ENCODE data around the gene TBKBP1.
A peak's percentile ranks its signal among the peaks of the same experiment; 100 is the strongest.

DNA sequence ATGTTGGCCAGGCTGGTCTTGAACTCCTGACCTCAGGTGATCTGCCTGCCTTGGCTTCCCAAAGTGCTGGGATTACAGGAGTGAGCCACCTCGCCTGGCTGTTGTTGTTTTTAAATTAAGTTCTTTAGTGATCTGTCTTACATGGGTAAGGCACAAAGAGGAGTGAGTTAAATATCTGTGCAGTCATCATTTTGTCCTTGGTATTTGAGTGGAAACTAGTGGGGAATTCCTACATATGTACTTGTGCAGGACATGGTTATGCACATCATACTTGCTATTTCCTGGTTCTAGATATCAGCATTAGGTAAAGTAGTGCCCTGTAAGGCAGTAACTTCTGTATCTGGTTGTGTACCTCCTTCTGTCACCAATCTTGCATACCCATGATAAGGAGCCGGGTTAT lies 40.5 kb upstream of the TBKBP1 start:
- TF ChIP-seq, protein P1, sequence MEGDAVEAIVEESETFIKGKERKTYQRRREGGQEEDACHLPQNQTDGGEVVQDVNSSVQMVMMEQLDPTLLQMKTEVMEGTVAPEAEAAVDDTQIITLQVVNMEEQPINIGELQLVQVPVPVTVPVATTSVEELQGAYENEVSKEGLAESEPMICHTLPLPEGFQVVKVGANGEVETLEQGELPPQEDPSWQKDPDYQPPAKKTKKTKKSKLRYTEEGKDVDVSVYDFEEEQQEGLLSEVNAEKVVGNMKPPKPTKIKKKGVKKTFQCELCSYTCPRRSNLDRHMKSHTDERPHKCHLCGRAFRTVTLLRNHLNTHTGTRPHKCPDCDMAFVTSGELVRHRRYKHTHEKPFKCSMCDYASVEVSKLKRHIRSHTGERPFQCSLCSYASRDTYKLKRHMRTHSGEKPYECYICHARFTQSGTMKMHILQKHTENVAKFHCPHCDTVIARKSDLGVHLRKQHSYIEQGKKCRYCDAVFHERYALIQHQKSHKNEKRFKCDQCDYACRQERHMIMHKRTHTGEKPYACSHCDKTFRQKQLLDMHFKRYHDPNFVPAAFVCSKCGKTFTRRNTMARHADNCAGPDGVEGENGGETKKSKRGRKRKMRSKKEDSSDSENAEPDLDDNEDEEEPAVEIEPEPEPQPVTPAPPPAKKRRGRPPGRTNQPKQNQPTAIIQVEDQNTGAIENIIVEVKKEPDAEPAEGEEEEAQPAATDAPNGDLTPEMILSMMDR (IDR thresholded peaks at IDR 0.05): no peak
- TF ChIP-seq EHMT2 (IDR thresholded peaks at IDR 0.05; ENCODE audit: low read depth): no peak
- TF ChIP-seq NR3C1 (IDR thresholded peaks at IDR 0.05): no peak
- no peak for TF ChIP-seq POLR2AphosphoS2 (conservative IDR thresholded peaks at IDR 0.05; ENCODE audit: low read length)
- no peak for TF ChIP-seq POLR2A (IDR thresholded peaks at IDR 0.05; ENCODE audit: low read length)
- TF ChIP-seq FOSL2 (IDR thresholded peaks at IDR 0.05): no peak
- TF ChIP-seq FOSL2 (CRISPR knock-in tag; IDR thresholded peaks at IDR 0.05): no peak
- no peak for TF ChIP-seq BHLHE40 (IDR thresholded peaks at IDR 0.05; ENCODE audit: low read depth, low read length)
- peak; percentile 75 for TF ChIP-seq MAFK (IDR thresholded peaks at IDR 0.05; ENCODE audit: partially characterized antibody)
- no peak for TF ChIP-seq MYC (IDR thresholded peaks at IDR 0.05; ENCODE audit: borderline replicate concordance, low read length)

Measured in A549 (cell line).